ENCODE measurements around the gene TM9SF2.
"Not testable (repeated sequence)": the region's sequence is repeated elsewhere in the genome, so short reads cannot be mapped to it uniquely, and the experiment has no call there.

DNA sequence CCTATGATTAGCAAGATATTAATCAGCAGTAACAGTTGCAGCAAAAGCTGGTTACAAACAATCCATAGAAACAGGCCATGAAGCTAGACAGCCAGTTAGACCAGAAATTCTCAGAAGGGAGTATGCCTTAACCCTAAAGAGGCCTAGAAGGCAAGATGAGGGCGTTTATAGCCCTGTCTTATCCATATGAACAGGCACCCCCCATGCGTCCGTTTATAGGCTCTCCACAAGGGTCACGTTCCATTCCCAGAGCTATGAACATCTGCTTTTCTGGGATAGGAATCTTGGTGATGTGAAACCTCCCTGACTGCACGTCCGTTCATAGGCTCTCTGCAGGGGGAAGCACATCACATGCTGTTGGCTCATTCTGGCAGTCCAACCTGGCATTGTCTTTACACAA is 67.6 kb downstream of the TM9SF2 start:
- not testable (repeated sequence) for TF ChIP-seq CTCF (conservative IDR thresholded peaks at IDR 0.05); ZFX (IDR thresholded peaks at IDR 0.05)

Data from C4-2B (cell line).